ENCODE results near the gene TTC28.
"Not testable (repeated sequence)": the region's sequence is repeated elsewhere in the genome, so short reads cannot be mapped to it uniquely, and the experiment has no call there.

The TTC28 gene

DNA sequence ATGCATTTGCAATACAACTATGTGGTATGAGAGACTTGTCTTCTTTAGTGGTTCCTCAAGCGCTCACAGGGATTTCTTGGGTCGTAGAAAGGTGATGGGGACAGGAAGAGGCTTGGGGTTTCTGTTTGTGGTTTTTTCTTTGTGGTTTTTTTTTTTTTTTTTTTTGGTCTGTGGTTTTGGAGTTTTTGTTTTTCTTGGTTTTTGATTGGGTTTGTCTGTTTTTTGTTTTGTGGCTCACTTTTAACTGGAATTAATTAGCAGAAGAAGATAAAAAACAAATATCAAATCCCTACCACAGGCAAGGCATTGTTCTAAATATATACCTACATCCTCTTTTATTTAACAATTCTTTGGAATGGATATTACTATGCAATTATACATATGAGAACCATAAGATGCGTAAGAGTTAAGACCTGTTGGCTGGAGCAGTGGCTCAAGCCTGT, 5.5 kb downstream of the TTC28 start:
- TF ChIP-seq, protein P1, sequence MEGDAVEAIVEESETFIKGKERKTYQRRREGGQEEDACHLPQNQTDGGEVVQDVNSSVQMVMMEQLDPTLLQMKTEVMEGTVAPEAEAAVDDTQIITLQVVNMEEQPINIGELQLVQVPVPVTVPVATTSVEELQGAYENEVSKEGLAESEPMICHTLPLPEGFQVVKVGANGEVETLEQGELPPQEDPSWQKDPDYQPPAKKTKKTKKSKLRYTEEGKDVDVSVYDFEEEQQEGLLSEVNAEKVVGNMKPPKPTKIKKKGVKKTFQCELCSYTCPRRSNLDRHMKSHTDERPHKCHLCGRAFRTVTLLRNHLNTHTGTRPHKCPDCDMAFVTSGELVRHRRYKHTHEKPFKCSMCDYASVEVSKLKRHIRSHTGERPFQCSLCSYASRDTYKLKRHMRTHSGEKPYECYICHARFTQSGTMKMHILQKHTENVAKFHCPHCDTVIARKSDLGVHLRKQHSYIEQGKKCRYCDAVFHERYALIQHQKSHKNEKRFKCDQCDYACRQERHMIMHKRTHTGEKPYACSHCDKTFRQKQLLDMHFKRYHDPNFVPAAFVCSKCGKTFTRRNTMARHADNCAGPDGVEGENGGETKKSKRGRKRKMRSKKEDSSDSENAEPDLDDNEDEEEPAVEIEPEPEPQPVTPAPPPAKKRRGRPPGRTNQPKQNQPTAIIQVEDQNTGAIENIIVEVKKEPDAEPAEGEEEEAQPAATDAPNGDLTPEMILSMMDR (IDR thresholded peaks at IDR 0.05; ENCODE audit: low read depth, low read length, missing control alignments): no peak
- no peak overlapping the region for H3K4me3 ChIP-seq (ENCODE audit: low read depth, low read length)
- H3K27ac ChIP-seq: no peak overlapping the region
- in situ Hi-C loops (cut with HindIII; ENCODE audit: low pct_ligation_motif_present, low sequenced_read_pairs): no loop called here
- DNase-seq: peak; percentile 18
- no peaks in the 10 kb centered on the region for H3K36me3 ChIP-seq (replicated peaks)
- peaks cover 15% of the 10 kb centered on the region for H3K27me3 ChIP-seq (replicated peaks)

- no peak overlapping the region for H3K4me3 ChIP-seq (ENCODE audit: low read depth, low read length)
- no peaks in the 10 kb centered on the region for H3K36me3 ChIP-seq (replicated peaks)
- in situ Hi-C loops (cut with HindIII; ENCODE audit: low pct_ligation_motif_present, low sequenced_read_pairs): no loop called here
- DNase-seq: no peak
- H3K27ac ChIP-seq: no peak overlapping the region
- peaks cover 9% of the 10 kb centered on the region for H3K27me3 ChIP-seq (replicated peaks)
- TF ChIP-seq, protein P1 (IDR thresholded peaks at IDR 0.05; ENCODE audit: low read depth, low read length, missing control alignments): no peak
These were observed 8.9 kb downstream of the TTC28 start for GRCh38 chr22:28670756-28671155.

DNA sequence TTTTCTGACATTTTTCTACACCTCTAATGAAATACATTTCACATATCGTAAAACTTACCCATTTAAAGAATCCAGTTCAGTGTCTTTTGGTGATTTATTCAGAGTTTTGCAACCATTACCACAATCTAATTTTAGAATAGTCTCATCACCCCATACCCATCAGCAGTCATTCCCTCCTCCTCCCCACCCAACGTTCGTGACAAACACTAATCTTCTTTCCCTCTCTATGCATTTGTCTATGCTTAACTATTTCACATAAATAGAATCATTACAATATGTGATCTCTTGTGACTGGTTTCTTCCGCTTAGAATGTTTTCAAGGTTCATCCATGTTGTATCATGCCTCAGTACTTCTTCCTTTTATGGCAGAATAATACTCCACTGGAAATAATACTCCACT, 9.5 kb downstream of the TTC28 start:
- no peaks in the 10 kb centered on the region for H3K36me3 ChIP-seq (replicated peaks)
- H3K27me3 ChIP-seq (replicated peaks): peaks cover 3% of the 10 kb centered on the region
- no peak overlapping the region for H3K4me3 ChIP-seq (ENCODE audit: low read depth, low read length)
- H3K27ac ChIP-seq: no peak overlapping the region
- in situ Hi-C loops (cut with HindIII; ENCODE audit: low pct_ligation_motif_present, low sequenced_read_pairs): no loop called here
- DNase-seq: no peak
- TF ChIP-seq, protein P1 (IDR thresholded peaks at IDR 0.05; ENCODE audit: low read depth, low read length, missing control alignments): no peak

GRCh38 chr22:28669387-28669786, 10.3 kb downstream of the TTC28 start:
- TF ChIP-seq, protein P1 (IDR thresholded peaks at IDR 0.05; ENCODE audit: low read depth, low read length, missing control alignments): no peak
- Histone ChIP-seq H3K27ac (no peak overlapping the region), H3K36me3 (replicated peaks) (no peaks in the 10 kb centered on the region), H3K4me3 (ENCODE audit: low read depth, low read length) (no peak overlapping the region), H3K27me3 (replicated peaks) (peaks cover 2% of the 10 kb centered on the region)
- no peak for DNase-seq
- in situ Hi-C loops (cut with HindIII; ENCODE audit: low pct_ligation_motif_present, low sequenced_read_pairs): no loop called here

- H3K4me3 ChIP-seq (ENCODE audit: low read depth, low read length); in situ Hi-C loops (cut with HindIII; ENCODE audit: low pct_ligation_motif_present, low sequenced_read_pairs); DNase-seq; H3K27me3 ChIP-seq (replicated peaks); H3K27ac ChIP-seq; H3K36me3 ChIP-seq (replicated peaks): not testable (repeated sequence)
These were observed 16.1 kb downstream of the TTC28 start for GRCh38 chr22:28663569-28663942.

- no peaks in the 10 kb centered on the region for H3K27me3 ChIP-seq (replicated peaks)
- in situ Hi-C loops (cut with HindIII; ENCODE audit: low pct_ligation_motif_present, low sequenced_read_pairs): no loop called here
- H3K27ac ChIP-seq: no peak overlapping the region
- DNase-seq: no peak
- TF ChIP-seq, protein P1 (IDR thresholded peaks at IDR 0.05; ENCODE audit: low read depth, low read length, missing control alignments): no peak
- H3K4me3 ChIP-seq (ENCODE audit: low read depth, low read length): no peak overlapping the region
- H3K36me3 ChIP-seq (replicated peaks): no peaks in the 10 kb centered on the region
These were observed 21.2 kb downstream of the TTC28 start for GRCh38 chr22:28658448-28658847.

All from brain microvascular endothelial cell (primary cell).